HepG2 (cell line): ENCODE measurements around the gene GPATCH8. TPM values are rescaled to one million over a fixed set of nuclear protein-coding genes. Genes with fewer than 3 reads are reported as not detected.

Source experiments
- ATAC-seq: fragments of 200-7000 bp; cut with Tn5 transposase; 3 replicates; pipeline ENCODE4 v1.9.1; 2020; ENCODE audit warnings: mild to moderate bottlenecking, moderate library complexity
- BruUV-seq: library from RNA; stranded (reverse); fragments of 400-500 nt; replicated peaks from 2 replicates; lab custom pipeline; 2021; lab: Mats Ljungman, UMichigan
- CTCF ChIA-PET: fragments of 300-600 bp; formaldehyde crosslinking; extraction: SDS; loops from one replicate; lab custom pipeline; 2021; ENCODE audit warnings: low total read pairs, inconsistent platforms, low intra/inter-chr PET ratio; lab: Yijun Ruan, JAX
- POLR2A ChIA-PET: fragments of 350-600 bp; sonication (Branson Sonifier 250); formaldehyde crosslinking; loops from one replicate; lab custom pipeline; 2020; ENCODE audit warnings: antibody characterized with exemption, inconsistent platforms; lab: Yijun Ruan, JAX
- DNase-seq: peaks from one replicate; pipeline ENCODE4 v3.0.0-alpha.2; 2015; ENCODE audit warnings: low spot score
- FAIRE-seq: peaks from 3 replicates; lab custom pipeline; 2011; peaks lifted over from hg19 to GRCh38; lab: Jason Lieb, UNC
- H2AFZ ChIP-seq: one replicate; pipeline ENCODE4 v1.6.1; 2011; ENCODE audit warnings: low read length, inconsistent platforms
- H3K27ac ChIP-seq: fragments of 300-600 bp; 3 replicates; pipeline ENCODE4 v1.8.0; 2011; ENCODE audit warnings: mixed run types, mild to moderate bottlenecking, mixed read lengths, low read length, inconsistent platforms; ENCODE audit not compliant: insufficient read depth; ENCODE audit errors: extremely low read length
- H3K27me3 ChIP-seq, 2 experiments: fragments of 200-600 bp in 1 of 2; 2 replicates in 1 of 2; 3 replicates in 1 of 2; pipeline versions ENCODE4 v1.6.0 to v1.8.0; 2011; ENCODE audit warnings: low read length in 2 of 2, mild to moderate bottlenecking in 2 of 2, moderate library complexity in 2 of 2, inconsistent platforms in 1 of 2; ENCODE audit not compliant: insufficient read depth in 2 of 2, control insufficient read depth in 1 of 2
- H3K36me3 ChIP-seq, 2 experiments: fragments of 200-600 bp in 1 of 2; replicated peaks in 1 of 2; 2 replicates in 1 of 2; 3 replicates in 1 of 2; pipeline versions ENCODE4 v1.5.1 to v1.8.0; 2011; ENCODE audit warnings: low read length in 2 of 2, inconsistent platforms in 1 of 2; ENCODE audit not compliant: insufficient read depth in 2 of 2, control insufficient read depth in 1 of 2
- H3K4me1 ChIP-seq: 2 replicates; pipeline ENCODE4 v1.5.1; 2012; ENCODE audit warnings: low read length, inconsistent platforms; ENCODE audit not compliant: insufficient read depth
- H3K4me2 ChIP-seq: 2 replicates; pipeline ENCODE4 v1.6.0; 2011; ENCODE audit warnings: low read depth, low read length, inconsistent platforms
- H3K4me3 ChIP-seq, 3 experiments: fragments of 200-600 bp in 1 of 3; sonication (generic), shearing (Covaris generic) in 1 of 3; replicated peaks in 1 of 3; 2 replicates each; pipeline ENCODE4 v1.5.1; 2011 to 2016; ENCODE audit warnings: low read length in 3 of 3, inconsistent platforms in 2 of 3, low read depth in 2 of 3, mild to moderate bottlenecking in 2 of 3, control low read depth in 1 of 3, mixed read lengths in 1 of 3; ENCODE audit not compliant: insufficient read depth in 1 of 3
- H3K79me2 ChIP-seq: one replicate; pipeline ENCODE4 v1.6.1; 2011; ENCODE audit warnings: low read length, inconsistent platforms; ENCODE audit not compliant: insufficient read depth
- H3K9ac ChIP-seq: 2 replicates; pipeline ENCODE4 v1.6.0; 2011; ENCODE audit warnings: mild to moderate bottlenecking, low read depth, low read length, inconsistent platforms; ENCODE audit not compliant: insufficient read depth
- H3K9me3 ChIP-seq: 2 replicates; pipeline ENCODE4 v1.5.1; 2012; ENCODE audit warnings: mild to moderate bottlenecking, low read length
- H4K20me1 ChIP-seq: 2 replicates; pipeline ENCODE4 v1.6.0; 2011; ENCODE audit warnings: inconsistent platforms, mild to moderate bottlenecking, low read length, moderate library complexity; ENCODE audit not compliant: insufficient read depth
- KDM5A ChIP-seq: fragments of 200-600 bp; sonication (generic); IDR thresholded peaks from 2 replicates; pipeline ENCODE4 v1.7.0; 2018; ENCODE audit warnings: antibody characterized with exemption, mild to moderate bottlenecking, low read length, borderline replicate concordance
- NFE2 ChIP-seq: sonication (generic); formaldehyde crosslinking; IDR thresholded peaks from 2 replicates; pipeline ENCODE4 v1.4.0; 2020; ENCODE audit warnings: missing genetic modification reagents
- NFRKB ChIP-seq: fragments of 450-650 bp; IDR thresholded peaks from 2 replicates; pipeline ENCODE4 v1.6.1; 2017
- PCBP2 ChIP-seq: fragments of 200-400 bp; formaldehyde crosslinking; optimal IDR thresholded peaks from 2 replicates; pipeline ENCODE3; 2018; ENCODE audit warnings: low read length, low read depth; ENCODE audit not compliant: poor library complexity, severe bottlenecking
- POLR2AphosphoS5 ChIP-seq: IDR thresholded peaks from 2 replicates; pipeline ENCODE4 v1.6.1; 2012; ENCODE audit warnings: low read depth, low read length
- REXO4 ChIP-seq: sonication (generic); formaldehyde crosslinking; IDR thresholded peaks from 2 replicates; pipeline ENCODE4 v1.8.0; 2022; ENCODE audit warnings: missing genetic modification reagents, mild to moderate bottlenecking, borderline replicate concordance
- ZNF138 ChIP-seq: sonication (generic); formaldehyde crosslinking; IDR thresholded peaks from 2 replicates; pipeline ENCODE4 v1.5.0; 2020; ENCODE audit warnings: mild to moderate bottlenecking, low read depth, missing genetic modification reagents
- ZNF326 ChIP-seq: sonication (generic); formaldehyde crosslinking; IDR thresholded peaks from 2 replicates; pipeline ENCODE4 v1.4.0; 2020; ENCODE audit warnings: missing genetic modification reagents, borderline replicate concordance
- ZNF761 ChIP-seq: sonication (generic); formaldehyde crosslinking; conservative IDR thresholded peaks from 2 replicates; pipeline ENCODE4 v1.4.0; 2020; ENCODE audit warnings: mild to moderate bottlenecking, missing genetic modification reagents
- ZSCAN31 ChIP-seq: sonication (generic); formaldehyde crosslinking; IDR thresholded peaks from 2 replicates; pipeline ENCODE4 v1.5.0; 2020; ENCODE audit warnings: low read depth, mild to moderate bottlenecking, missing genetic modification reagents
- WGBS: methylation state at CpG from one replicate; pipeline ENCODE4 v1.1.6; 2017; ENCODE audit warnings: low lambda C conversion rate; 5-methylcytosine and 5-hydroxymethylcytosine counted together
- in situ Hi-C: cut with HindIII; loops from 2 replicates; pipeline ENCODE4 v1.10.0; 2017; ENCODE audit warnings: low pct_unique_long_range_greater_than_20kb; ENCODE audit not compliant: extremely low pct_ligation_motif_present
- intact Hi-C: fragments of 100-400 bp; cut with micrococcal nuclease; formaldehyde crosslinking; loops from one replicate; pipeline ENCODE4 v1.10.0; 2022; ENCODE audit not compliant: unreplicated experiment
- polyA plus RNA-seq, 8 experiments: library from polyadenylated mRNA; depleted of rRNA in 3 of 8; stranded (reverse) in 7 of 8; unstranded in 1 of 8; fragments of >200 nt; fragmentation: Illumina TruSeq in 4 of 8; extraction: Trizol in 4 of 8; gene quantifications; 2 replicates each; pipeline versions ENCODE4 v1.2.1 to v1.2.3, GENCODE V29; 2011 to 2016; ENCODE audit warnings: low read depth in 4 of 8, missing spikeins in 1 of 8, mixed read lengths in 1 of 8; ENCODE audit not compliant: insufficient read depth in 1 of 8
- total RNA-seq, 5 experiments: library from RNA; depleted of rRNA; stranded (reverse); fragments of >200 nt; fragmentation: Illumina TruSeq; extraction: Trizol; gene quantifications; 2 replicates each; pipeline ENCODE4 v1.2.3, GENCODE V29; 2016; ENCODE audit warnings: low read depth in 1 of 5
- TF ChIP-seq, protein P1 (sequence below): sonication (generic); formaldehyde crosslinking; IDR thresholded peaks from 2 replicates; pipeline ENCODE4 v1.5.1; 2020; ENCODE audit warnings: mild to moderate bottlenecking, missing genetic modification reagents, moderate library complexity
- TF ChIP-seq, protein P2 (sequence below): sonication (generic); formaldehyde crosslinking; IDR thresholded peaks from 2 replicates; pipeline ENCODE4 v1.8.1; 2023; ENCODE audit warnings: missing genetic modification reagents, inconsistent platforms, borderline replicate concordance
- TF ChIP-seq, protein P3 (sequence below): conservative IDR thresholded peaks from 2 replicates; pipeline ENCODE4 v1.6.1; 2018; ENCODE audit warnings: missing genetic modification reagents

GPATCH8 gene
- total and polyA plus RNA-seq, 2 of the 13 experiments (the other 11 are each of a cell fraction or from before 2014, with no cell fraction given): 20.7 to 21.5 TPM

DNA sequence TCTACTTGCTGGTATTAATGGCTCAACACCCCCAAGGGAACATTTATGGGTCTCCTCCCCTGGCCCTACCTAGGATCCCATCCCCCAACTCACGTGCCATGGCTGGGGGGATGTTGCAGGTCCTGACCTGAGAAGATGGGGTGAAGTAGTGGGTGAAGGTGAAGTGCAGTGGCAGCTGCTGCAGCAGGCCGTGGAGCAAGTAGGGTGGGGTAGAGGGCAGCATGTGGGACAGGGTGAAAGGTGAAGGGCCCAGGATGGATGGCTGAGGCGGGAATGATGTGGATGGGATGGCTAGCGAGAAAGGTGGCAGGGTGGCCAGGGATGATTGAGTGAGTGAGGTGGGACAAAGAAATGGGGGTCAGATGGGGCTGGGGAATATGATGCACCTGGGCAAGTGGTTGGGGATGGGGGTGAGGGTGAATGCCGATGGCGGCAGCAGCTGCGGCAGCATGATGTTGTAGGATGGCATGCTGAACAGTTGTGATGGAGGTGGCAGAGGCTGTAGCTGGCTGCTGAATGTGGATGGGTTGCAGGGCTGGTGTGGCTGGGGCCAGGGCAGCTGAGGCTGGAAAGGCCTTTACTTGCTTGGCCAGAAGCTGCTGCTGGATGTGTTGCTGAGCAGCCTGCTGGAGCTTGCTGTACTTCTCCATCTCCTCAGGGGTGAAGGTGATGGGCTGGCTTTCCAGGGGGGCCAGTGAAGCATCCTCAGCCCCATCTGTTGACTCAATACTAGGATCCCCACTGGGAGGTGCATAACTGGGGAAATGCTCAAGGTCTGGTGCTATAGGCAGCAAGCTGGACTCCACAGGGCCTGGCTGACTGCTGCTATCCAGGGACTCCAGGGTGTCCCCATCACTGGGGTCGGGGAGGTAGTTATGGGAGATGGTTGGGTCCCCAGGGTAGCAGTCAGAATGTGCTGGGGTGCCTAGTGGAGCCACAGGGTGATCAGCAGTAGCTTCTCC is 105.4 kb downstream of the GPATCH8 start (continued):
- TF ChIP-seq POLR2AphosphoS5: peak; percentile 18
- TF ChIP-seq NFRKB: no peak
- TF ChIP-seq, protein P1, sequence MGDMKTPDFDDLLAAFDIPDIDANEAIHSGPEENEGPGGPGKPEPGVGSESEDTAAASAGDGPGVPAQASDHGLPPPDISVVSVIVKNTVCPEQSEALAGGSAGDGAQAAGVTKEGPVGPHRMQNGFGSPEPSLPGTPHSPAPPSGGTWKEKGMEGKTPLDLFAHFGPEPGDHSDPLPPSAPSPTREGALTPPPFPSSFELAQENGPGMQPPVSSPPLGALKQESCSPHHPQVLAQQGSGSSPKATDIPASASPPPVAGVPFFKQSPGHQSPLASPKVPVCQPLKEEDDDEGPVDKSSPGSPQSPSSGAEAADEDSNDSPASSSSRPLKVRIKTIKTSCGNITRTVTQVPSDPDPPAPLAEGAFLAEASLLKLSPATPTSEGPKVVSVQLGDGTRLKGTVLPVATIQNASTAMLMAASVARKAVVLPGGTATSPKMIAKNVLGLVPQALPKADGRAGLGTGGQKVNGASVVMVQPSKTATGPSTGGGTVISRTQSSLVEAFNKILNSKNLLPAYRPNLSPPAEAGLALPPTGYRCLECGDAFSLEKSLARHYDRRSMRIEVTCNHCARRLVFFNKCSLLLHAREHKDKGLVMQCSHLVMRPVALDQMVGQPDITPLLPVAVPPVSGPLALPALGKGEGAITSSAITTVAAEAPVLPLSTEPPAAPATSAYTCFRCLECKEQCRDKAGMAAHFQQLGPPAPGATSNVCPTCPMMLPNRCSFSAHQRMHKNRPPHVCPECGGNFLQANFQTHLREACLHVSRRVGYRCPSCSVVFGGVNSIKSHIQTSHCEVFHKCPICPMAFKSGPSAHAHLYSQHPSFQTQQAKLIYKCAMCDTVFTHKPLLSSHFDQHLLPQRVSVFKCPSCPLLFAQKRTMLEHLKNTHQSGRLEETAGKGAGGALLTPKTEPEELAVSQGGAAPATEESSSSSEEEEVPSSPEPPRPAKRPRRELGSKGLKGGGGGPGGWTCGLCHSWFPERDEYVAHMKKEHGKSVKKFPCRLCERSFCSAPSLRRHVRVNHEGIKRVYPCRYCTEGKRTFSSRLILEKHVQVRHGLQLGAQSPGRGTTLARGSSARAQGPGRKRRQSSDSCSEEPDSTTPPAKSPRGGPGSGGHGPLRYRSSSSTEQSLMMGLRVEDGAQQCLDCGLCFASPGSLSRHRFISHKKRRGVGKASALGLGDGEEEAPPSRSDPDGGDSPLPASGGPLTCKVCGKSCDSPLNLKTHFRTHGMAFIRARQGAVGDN (CRISPR knock-in tag): peak; percentile 15; the same call in 1 of the 2 replicates
- no peak for TF ChIP-seq KDM5A
- TF ChIP-seq, all 625 proteins: peak for 6

DNA sequence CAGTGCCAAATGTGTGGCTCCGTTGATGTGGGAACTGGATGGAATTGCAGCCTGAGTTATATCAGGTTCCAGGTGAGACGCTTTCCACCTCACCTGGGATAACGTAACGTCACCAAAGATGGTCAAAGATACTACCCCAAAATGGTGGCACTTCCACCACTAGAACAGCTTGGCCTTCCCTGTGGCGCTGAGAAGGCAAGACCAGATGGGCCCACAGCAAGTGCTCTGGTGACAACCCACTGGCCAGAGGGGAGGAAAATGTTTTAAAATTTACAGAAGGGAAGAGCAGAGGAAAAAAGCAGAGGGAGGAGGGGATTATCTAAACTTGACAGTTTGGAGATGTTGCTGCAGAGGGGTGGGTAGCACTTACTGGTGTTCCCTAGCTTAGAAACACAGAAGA is 106.3 kb downstream of the GPATCH8 start:
- no peak overlapping the region for H2AFZ ChIP-seq
- H3K9me3 ChIP-seq: no peaks in the 10 kb centered on the region
- in situ Hi-C loops (loop anchor here (5.0 kb wide), 1 partner anchor 125 kb away; no protein-coding TSS in a partner anchor), intact Hi-C loops (no loop called here)
- DNase-seq (no peak), FAIRE-seq (no peak), ATAC-seq (no peak)
- H3K27me3 ChIP-seq: no peaks in the 10 kb centered on the region
- no peaks in the 10 kb centered on the region for H4K20me1 ChIP-seq
- no peak overlapping the region for H3K27ac ChIP-seq
- no peaks in the 10 kb centered on the region for H3K4me1 ChIP-seq
- no peak overlapping the region for H3K9ac ChIP-seq
- no peak overlapping the region for H3K4me2 ChIP-seq
- H3K36me3 ChIP-seq: peaks cover 18 to 49% of the 10 kb centered on the region in 2 experiments
- no peak overlapping the region for H3K4me3 ChIP-seq
- POLR2A ChIA-PET: no interaction called here
- WGBS: 98% methylated on average over 5 of the region's 5 CpGs
- H3K79me2 ChIP-seq: no peaks in the 10 kb centered on the region
- CTCF ChIA-PET: interaction anchor here (0.6 kb wide), 1 partner anchor 10 kb away, joined by 3 read pairs; no protein-coding TSS in a partner anchor
- no TSS peak for BruUV-seq
- TF ChIP-seq ZNF326 (CRISPR knock-in tag): no peak
- TF ChIP-seq REXO4: no peak
- no peak for TF ChIP-seq PCBP2
- TF ChIP-seq, protein P2, sequence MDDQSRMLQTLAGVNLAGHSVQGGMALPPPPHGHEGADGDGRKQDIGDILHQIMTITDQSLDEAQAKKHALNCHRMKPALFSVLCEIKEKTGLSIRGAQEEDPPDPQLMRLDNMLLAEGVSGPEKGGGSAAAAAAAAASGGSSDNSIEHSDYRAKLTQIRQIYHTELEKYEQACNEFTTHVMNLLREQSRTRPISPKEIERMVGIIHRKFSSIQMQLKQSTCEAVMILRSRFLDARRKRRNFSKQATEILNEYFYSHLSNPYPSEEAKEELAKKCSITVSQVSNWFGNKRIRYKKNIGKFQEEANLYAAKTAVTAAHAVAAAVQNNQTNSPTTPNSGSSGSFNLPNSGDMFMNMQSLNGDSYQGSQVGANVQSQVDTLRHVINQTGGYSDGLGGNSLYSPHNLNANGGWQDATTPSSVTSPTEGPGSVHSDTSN (CRISPR knock-in tag): no peak
- no peak for TF ChIP-seq ZNF761 (CRISPR knock-in tag)
- TF ChIP-seq ZNF138 (CRISPR knock-in tag): no peak
- TF ChIP-seq, protein P3, sequence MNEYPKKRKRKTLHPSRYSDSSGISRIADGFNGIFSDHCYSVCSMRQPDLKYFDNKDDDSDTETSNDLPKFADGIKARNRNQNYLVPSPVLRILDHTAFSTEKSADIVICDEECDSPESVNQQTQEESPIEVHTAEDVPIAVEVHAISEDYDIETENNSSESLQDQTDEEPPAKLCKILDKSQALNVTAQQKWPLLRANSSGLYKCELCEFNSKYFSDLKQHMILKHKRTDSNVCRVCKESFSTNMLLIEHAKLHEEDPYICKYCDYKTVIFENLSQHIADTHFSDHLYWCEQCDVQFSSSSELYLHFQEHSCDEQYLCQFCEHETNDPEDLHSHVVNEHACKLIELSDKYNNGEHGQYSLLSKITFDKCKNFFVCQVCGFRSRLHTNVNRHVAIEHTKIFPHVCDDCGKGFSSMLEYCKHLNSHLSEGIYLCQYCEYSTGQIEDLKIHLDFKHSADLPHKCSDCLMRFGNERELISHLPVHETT: no peak
- TF ChIP-seq NFE2 (CRISPR knock-in tag): no peak
- TF ChIP-seq ZSCAN31 (CRISPR knock-in tag): no peak
